OCI-LY3 (cell line): ENCODE measurements around the gene PMEL.

ENCODE experiments used
- EZH2phosphoT487 ChIP-seq: fragments of 200-600 bp; shearing (Covaris generic); IDR thresholded peaks from 2 replicates; pipeline ENCODE4 v1.6.1; 2018; ENCODE audit warnings: antibody characterized with exemption, mixed run types, low read depth
- TF ChIP-seq, protein P1 (sequence below): fragments of 200-600, 300-600 bp; sonication (generic); IDR thresholded peaks from 2 replicates; pipeline ENCODE4 v1.5.1; 2014; ENCODE audit warnings: antibody characterized with exemption, low read length, low read depth

DNA sequence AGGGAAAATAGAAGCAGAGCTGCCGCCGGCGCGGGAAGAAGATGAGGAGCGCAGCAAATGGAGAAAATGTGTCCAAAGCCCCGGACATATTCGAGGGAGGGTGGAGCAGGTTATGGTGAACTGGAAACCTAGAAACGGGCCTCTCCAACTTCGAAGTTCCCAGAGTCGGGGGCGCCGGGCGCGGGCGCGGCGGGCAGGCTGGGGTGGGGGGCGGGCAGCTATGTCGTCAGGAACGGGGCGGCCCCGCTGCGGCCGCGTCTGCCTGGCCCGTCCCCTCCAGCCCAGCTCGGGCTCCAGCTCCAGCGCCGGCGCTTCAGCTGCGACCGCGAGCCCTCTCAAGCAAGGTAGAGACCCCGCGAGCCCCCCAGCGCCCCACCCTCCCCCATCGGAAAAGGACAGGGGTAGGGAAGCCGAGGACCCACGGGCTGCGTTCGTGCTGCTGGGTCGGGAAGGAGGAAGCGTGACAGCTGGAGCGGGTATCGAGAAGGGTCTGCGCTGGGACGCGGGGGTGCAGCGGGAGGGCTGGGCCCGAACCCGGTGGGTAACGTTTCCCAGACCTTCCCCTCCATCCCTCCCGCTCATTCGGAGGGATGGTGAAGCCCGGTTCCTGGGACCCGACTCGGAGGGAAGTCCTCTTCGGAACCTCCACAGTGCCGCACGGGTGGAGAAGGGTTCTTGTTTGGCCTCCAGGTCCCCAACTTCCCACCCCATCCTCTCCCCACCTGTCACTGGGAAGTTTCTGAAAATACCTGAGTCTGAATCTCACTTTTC, 33.9 kb downstream of the PMEL start:
- TF ChIP-seq, protein P1, sequence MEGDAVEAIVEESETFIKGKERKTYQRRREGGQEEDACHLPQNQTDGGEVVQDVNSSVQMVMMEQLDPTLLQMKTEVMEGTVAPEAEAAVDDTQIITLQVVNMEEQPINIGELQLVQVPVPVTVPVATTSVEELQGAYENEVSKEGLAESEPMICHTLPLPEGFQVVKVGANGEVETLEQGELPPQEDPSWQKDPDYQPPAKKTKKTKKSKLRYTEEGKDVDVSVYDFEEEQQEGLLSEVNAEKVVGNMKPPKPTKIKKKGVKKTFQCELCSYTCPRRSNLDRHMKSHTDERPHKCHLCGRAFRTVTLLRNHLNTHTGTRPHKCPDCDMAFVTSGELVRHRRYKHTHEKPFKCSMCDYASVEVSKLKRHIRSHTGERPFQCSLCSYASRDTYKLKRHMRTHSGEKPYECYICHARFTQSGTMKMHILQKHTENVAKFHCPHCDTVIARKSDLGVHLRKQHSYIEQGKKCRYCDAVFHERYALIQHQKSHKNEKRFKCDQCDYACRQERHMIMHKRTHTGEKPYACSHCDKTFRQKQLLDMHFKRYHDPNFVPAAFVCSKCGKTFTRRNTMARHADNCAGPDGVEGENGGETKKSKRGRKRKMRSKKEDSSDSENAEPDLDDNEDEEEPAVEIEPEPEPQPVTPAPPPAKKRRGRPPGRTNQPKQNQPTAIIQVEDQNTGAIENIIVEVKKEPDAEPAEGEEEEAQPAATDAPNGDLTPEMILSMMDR: no peak
- no peak for TF ChIP-seq EZH2phosphoT487
